PC-9 (cell line): Measurements from ENCODE around the gene RIPPLY3. TPM values are rescaled to one million over a fixed set of nuclear protein-coding genes. Genes with fewer than 3 reads are reported as not detected.

Experiments used
- BruUV-seq: library from RNA; stranded (reverse); fragments of 400-500 nt; replicated peaks from 2 replicates; lab custom pipeline; 2021; lab: Mats Ljungman, UMichigan
- CTCF ChIA-PET: fragments of 300-600 bp; sonication (Branson Sonifier 250); formaldehyde crosslinking; loops from one replicate; lab custom pipeline; 2022; ENCODE audit warnings: antibody characterized with exemption; lab: Charles Lee
- POLR2A ChIA-PET: fragments of 300-600 bp; sonication (Branson Sonifier 250); formaldehyde crosslinking; loops from one replicate; lab custom pipeline; 2022; ENCODE audit warnings: antibody characterized with exemption; ENCODE audit not compliant: unreplicated experiment; lab: Charles Lee
- DNase-seq, 2 experiments: peaks; one replicate each; pipeline versions ENCODE4 v3.0.0 to v3.0.0-alpha.2; 2015 to 2022; ENCODE audit warnings: mixed read lengths in 1 of 2
- H2AFZ ChIP-seq: fragments of 200-600 bp; sonication (generic); 2 replicates; pipeline ENCODE4 v1.8.1; 2017; ENCODE audit warnings: antibody characterized with exemption
- H3F3A ChIP-seq: fragments of 200-600 bp; sonication (generic); 2 replicates; pipeline ENCODE4 v1.8.1; 2017; ENCODE audit warnings: antibody characterized with exemption, mild to moderate bottlenecking, low read depth; ENCODE audit not compliant: insufficient read depth
- H3K27ac ChIP-seq: fragments of 200-600 bp; sonication (generic); 2 replicates; pipeline ENCODE4 v1.6.1; 2016; ENCODE audit warnings: mixed run types
- H3K27me3 ChIP-seq: fragments of 200-600 bp; sonication (generic); 2 replicates; pipeline ENCODE4 v1.6.1; 2016; ENCODE audit warnings: low read depth, mixed run types; ENCODE audit not compliant: insufficient read depth
- H3K36me3 ChIP-seq: fragments of 200-600 bp; sonication (generic); 2 replicates; pipeline ENCODE4 v1.6.1; 2016; ENCODE audit warnings: low read depth, mixed run types
- H3K4me1 ChIP-seq: fragments of 200-600 bp; sonication (generic); replicated peaks from 2 replicates; pipeline ENCODE4 v1.6.1; 2016; ENCODE audit warnings: mixed run types; ENCODE audit not compliant: insufficient read depth
- H3K4me2 ChIP-seq: fragments of 200-600 bp; sonication (generic); 2 replicates; pipeline ENCODE4 v1.6.1; 2017; ENCODE audit warnings: mixed run types
- H3K4me3 ChIP-seq: fragments of 200-600 bp; sonication (generic); 2 replicates; pipeline ENCODE4 v1.6.1; 2016; ENCODE audit warnings: mixed run types
- H3K79me2 ChIP-seq: fragments of 200-600 bp; sonication (generic); 2 replicates; pipeline ENCODE4 v1.6.1; 2017; ENCODE audit warnings: low read depth, mixed run types
- H3K9me2 ChIP-seq: fragments of 200-600 bp; sonication (generic); 2 replicates; pipeline ENCODE4 v1.8.1; 2017; ENCODE audit warnings: mild to moderate bottlenecking; ENCODE audit not compliant: insufficient read depth
- H3K9me3 ChIP-seq: fragments of 200-600 bp; sonication (generic); 2 replicates; pipeline ENCODE4 v1.8.1; 2016; ENCODE audit warnings: low read depth; ENCODE audit not compliant: insufficient read depth
- H4K20me1 ChIP-seq: fragments of 200-600 bp; sonication (generic); 2 replicates; pipeline ENCODE4 v1.8.1; 2017; ENCODE audit not compliant: insufficient read depth
- EZH2 ChIP-seq: fragments of 200-600 bp; sonication (generic); IDR thresholded peaks from 2 replicates; pipeline ENCODE4 v1.8.0; 2017; ENCODE audit warnings: antibody characterized with exemption, low read depth
- intact Hi-C: fragments of 100-400 bp; cut with micrococcal nuclease; formaldehyde crosslinking; loops from one replicate; pipeline ENCODE4 v1.10.0; 2022; ENCODE audit not compliant: unreplicated experiment
- total RNA-seq: library from RNA; stranded (reverse); gene quantifications from 2 replicates; pipeline ENCODE4 v1.2.3, GENCODE V29; 2021
- TF ChIP-seq, protein P1 (sequence below): fragments of 200-600 bp; sonication (generic); conservative IDR thresholded peaks from 2 replicates; pipeline ENCODE4 v1.6.1; 2017; ENCODE audit warnings: mixed run types, antibody characterized with exemption, mild to moderate bottlenecking, moderate library complexity

RIPPLY3 gene
- total RNA-seq, 1 experiment from 2014 or later = 0.17 TPM

DNA sequence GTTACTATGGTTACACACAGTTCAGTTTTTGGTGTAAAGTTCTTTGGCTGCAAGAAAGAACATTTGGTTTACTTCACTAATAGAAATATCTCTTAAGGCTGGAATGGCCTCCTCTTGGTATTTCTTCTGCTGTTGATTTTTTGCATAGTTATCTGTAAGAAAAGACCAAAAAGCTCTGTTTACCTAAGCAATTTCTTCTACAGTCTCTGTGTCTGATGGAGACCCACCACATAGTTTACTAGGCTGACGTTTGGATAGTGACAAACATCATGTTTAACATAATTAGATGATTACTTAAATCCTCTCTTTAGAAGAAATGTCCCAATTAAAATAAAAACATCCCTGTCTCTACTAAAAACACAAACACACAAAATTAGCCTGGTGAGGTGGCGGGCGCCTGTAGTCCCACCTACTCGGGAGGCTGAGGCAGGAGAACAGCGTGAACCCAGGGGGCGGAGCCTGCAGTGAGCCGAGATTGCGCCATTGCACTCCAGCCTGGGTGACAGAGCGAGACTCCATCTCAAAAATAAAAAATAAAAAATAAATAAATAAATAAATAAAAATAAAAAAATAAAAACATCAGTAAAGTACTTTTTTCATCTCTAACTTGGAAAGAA is 59.2 kb downstream of the RIPPLY3 start:
- no peak overlapping the region for H3K4me2 ChIP-seq
- no peak overlapping the region for H2AFZ ChIP-seq
- no peaks in the 10 kb centered on the region for H3K9me3 ChIP-seq
- peaks cover 5% of the 10 kb centered on the region; the same call in 1 of the 2 replicates for H3F3A ChIP-seq
- no peaks in the 10 kb centered on the region for H3K27me3 ChIP-seq
- H3K4me1 ChIP-seq = peaks cover 4% of the 10 kb centered on the region
- CTCF ChIA-PET = no interaction called here
- H4K20me1 ChIP-seq = no peaks in the 10 kb centered on the region
- no TSS peak for BruUV-seq
- H3K79me2 ChIP-seq = 0 out of 2 replicates have a peak, but pooled peaks cover 3% of the 10 kb centered on the region
- no peaks in the 10 kb centered on the region for H3K9me2 ChIP-seq
- H3K36me3 ChIP-seq = no peaks in the 10 kb centered on the region; the same call in 1 of the 2 replicates
- TF ChIP-seq, protein P1, sequence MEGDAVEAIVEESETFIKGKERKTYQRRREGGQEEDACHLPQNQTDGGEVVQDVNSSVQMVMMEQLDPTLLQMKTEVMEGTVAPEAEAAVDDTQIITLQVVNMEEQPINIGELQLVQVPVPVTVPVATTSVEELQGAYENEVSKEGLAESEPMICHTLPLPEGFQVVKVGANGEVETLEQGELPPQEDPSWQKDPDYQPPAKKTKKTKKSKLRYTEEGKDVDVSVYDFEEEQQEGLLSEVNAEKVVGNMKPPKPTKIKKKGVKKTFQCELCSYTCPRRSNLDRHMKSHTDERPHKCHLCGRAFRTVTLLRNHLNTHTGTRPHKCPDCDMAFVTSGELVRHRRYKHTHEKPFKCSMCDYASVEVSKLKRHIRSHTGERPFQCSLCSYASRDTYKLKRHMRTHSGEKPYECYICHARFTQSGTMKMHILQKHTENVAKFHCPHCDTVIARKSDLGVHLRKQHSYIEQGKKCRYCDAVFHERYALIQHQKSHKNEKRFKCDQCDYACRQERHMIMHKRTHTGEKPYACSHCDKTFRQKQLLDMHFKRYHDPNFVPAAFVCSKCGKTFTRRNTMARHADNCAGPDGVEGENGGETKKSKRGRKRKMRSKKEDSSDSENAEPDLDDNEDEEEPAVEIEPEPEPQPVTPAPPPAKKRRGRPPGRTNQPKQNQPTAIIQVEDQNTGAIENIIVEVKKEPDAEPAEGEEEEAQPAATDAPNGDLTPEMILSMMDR = no peak
- no peak for TF ChIP-seq EZH2
- intact Hi-C loops = no loop called here
- DNase-seq = no peak
- no peak overlapping the region for H3K4me3 ChIP-seq
- no peak overlapping the region for H3K27ac ChIP-seq
- POLR2A ChIA-PET = no interaction called here

Other genes with a start within 250 kb of the RIPPLY3 start
- gene HLCS, start 40.0 kb upstream of the RIPPLY3 start, total RNA-seq = 21.6 and 22.1 TPM in 2 replicates
- 10.1 and 20.9 TPM in 2 replicates for gene PIGP, start 66.4 kb downstream of the RIPPLY3 start, total RNA-seq
- gene TTC3, start 66.6 kb downstream of the RIPPLY3 start, total RNA-seq = 77.6 and 84.9 TPM in 2 replicates